ENCODE results near the gene LMX1B.

DNA sequence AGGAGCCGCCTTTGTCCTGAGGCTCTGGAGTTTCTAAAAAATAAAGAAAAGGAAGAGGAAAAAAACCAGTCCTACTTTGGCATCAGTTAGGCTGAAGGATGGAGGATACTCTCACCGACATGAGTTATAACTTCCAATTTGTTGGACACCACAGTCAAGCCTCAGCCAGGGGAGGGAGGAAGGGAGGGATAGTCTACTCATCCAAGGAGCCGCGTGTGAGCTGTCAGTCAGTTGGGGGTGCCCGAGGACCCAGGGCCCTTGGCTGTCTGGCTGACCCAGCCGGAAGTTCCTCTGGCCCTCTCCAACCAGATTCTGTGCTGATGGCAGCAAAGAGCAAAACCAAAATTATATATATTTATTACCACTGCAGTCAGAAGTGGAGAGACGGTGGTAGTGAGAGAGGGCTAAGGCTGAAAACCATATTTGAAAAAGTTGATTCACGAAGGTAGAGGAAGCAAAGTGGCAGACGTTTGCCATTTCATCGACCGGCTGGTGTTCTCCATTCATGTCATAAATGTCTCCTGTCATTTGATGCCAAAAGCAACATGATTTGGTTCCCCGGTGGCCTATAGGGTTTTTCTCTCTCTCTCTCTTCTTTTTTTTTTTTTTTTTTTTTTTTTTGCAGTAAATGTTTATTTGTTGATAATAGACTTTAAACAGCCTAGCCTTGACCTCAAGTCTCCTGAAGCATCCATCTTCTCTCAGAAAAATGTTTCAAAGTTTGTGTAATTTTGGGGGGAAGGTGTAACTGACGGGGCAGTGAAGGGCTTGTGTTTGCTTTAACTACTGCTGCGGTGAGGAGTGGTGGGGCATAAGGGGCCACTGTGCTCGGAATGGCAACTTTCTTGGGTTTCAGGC lies 7.6 kb downstream of the LMX1B start:
- TF ChIP-seq, protein P1, sequence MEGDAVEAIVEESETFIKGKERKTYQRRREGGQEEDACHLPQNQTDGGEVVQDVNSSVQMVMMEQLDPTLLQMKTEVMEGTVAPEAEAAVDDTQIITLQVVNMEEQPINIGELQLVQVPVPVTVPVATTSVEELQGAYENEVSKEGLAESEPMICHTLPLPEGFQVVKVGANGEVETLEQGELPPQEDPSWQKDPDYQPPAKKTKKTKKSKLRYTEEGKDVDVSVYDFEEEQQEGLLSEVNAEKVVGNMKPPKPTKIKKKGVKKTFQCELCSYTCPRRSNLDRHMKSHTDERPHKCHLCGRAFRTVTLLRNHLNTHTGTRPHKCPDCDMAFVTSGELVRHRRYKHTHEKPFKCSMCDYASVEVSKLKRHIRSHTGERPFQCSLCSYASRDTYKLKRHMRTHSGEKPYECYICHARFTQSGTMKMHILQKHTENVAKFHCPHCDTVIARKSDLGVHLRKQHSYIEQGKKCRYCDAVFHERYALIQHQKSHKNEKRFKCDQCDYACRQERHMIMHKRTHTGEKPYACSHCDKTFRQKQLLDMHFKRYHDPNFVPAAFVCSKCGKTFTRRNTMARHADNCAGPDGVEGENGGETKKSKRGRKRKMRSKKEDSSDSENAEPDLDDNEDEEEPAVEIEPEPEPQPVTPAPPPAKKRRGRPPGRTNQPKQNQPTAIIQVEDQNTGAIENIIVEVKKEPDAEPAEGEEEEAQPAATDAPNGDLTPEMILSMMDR (IDR thresholded peaks at IDR 0.05 in 8 of 11, conservative IDR thresholded peaks at IDR 0.05 in 3 of 11): no peak
- TF ChIP-seq POLR2AphosphoS5 (IDR thresholded peaks at IDR 0.05): no peak
- no peak for TF ChIP-seq POLR2A (IDR thresholded peaks at IDR 0.05)

Measured in spleen (tissue), 7 donors.